ENCODE measurements around the gene GIGYF2. TPM values are rescaled to one million over a fixed set of nuclear protein-coding genes. Genes with fewer than 3 reads are reported as not detected.

Gene GIGYF2
- total RNA-seq, 1 experiment from 2014 or later, result 55.3 TPM

GRCh38 chr2:232674491-232674890, 22.6 kb upstream of the GIGYF2 start:
- Histone ChIP-seq H2BK12ac (ENCODE audit: insufficient read length, low read depth, low read length) (no peak overlapping the region), H4K91ac (ENCODE audit: insufficient read length, low read depth, low read length) (no peak overlapping the region), H2BK20ac (ENCODE audit: low read depth, low read length, poor library complexity, severe bottlenecking) (no peak overlapping the region), H2AFZ (ENCODE audit: low read length) (no peak overlapping the region), H3K4me1 (ENCODE audit: insufficient read depth, low read length) (no peaks in the 10 kb centered on the region), H4K5ac (ENCODE audit: insufficient read length, low read depth, low read length) (no peak overlapping the region), H3K14ac (ENCODE audit: insufficient read depth, low read length) (no peak overlapping the region), H3K23me2 (ENCODE audit: insufficient read length, low read depth, low read length, poor library complexity, severe bottlenecking) (no peaks in the 10 kb centered on the region), H3K79me2 (ENCODE audit: insufficient read depth, low read length) (no peaks in the 10 kb centered on the region), H3K79me1 (ENCODE audit: insufficient read depth, low read depth, low read length, poor library complexity, severe bottlenecking) (no peaks in the 10 kb centered on the region), H2BK5ac (ENCODE audit: insufficient read length, low read length) (no peak overlapping the region), H3T11ph (ENCODE audit: low read length) (no peak overlapping the region), H3K4me2 (ENCODE audit: insufficient read depth, insufficient read length, low read length) (no peak overlapping the region), H3K27ac (ENCODE audit: insufficient read length, low read depth, low read length) (no peak overlapping the region), H3K9ac (ENCODE audit: extremely low read depth, insufficient read length, low read length) (no peak overlapping the region), H3K56ac (ENCODE audit: insufficient read length, low read depth, low read length) (no peak overlapping the region), H2BK120ac (ENCODE audit: low read depth, low read length, poor library complexity, severe bottlenecking) (no peak overlapping the region), H3K4ac (ENCODE audit: low read depth, low read length) (no peak overlapping the region), H4K20me1 (ENCODE audit: control insufficient read depth, insufficient read depth, insufficient read length) (no peaks in the 10 kb centered on the region), H3K9me3 (ENCODE audit: control insufficient read depth, low read depth, low read length) (no peaks in the 10 kb centered on the region), H4K8ac (replicated peaks; ENCODE audit: insufficient read length, low read depth, low read length) (no peak overlapping the region), H3K18ac (ENCODE audit: insufficient read length, low read depth, low read length) (no peak overlapping the region), H2BK15ac (ENCODE audit: low read depth, low read length) (no peak overlapping the region), H3K23ac (ENCODE audit: insufficient read length, low read depth, low read length) (no peak overlapping the region), H3K27me3 (ENCODE audit: insufficient read depth, low read length) (no peaks in the 10 kb centered on the region), H2AK5ac (ENCODE audit: insufficient read length, low read length) (no peak overlapping the region)
- Mint-ChIP-seq H3K36me3 (ENCODE audit: insufficient read depth in 1 of 3, low read depth in 3 of 3) (no peaks in the 10 kb centered on the region), H3K4me3 (no peak overlapping the region), H3K27me3 (ENCODE audit: low read depth) (peaks cover 1% of the 10 kb centered on the region; the same call in 1 of the 2 replicates), H3K27ac (no peak overlapping the region), H3K4me1 (no peaks in the 10 kb centered on the region), H3K9me3 (no peaks in the 10 kb centered on the region)
- no CpG with 5 or more reads among the region's 6 CpGs for whole genome bisulfite sequencing (ENCODE audit: extremely low coverage, insufficient read length, low lambda C conversion rate)
- TF ChIP-seq CTCF (conservative IDR thresholded peaks at IDR 0.05), result no peak
- no peak for DNase-seq

Data from H9 (cell line).